ENCODE data around the gene LCN2. TPM values are rescaled to one million over a fixed set of nuclear protein-coding genes. Genes with fewer than 3 reads are reported as not detected.

Gene LCN2
- total and polyA plus RNA-seq, 10 of the 15 experiments (the other 5 are each of a cell fraction or from before 2014, with no cell fraction given): not detected

DNA sequence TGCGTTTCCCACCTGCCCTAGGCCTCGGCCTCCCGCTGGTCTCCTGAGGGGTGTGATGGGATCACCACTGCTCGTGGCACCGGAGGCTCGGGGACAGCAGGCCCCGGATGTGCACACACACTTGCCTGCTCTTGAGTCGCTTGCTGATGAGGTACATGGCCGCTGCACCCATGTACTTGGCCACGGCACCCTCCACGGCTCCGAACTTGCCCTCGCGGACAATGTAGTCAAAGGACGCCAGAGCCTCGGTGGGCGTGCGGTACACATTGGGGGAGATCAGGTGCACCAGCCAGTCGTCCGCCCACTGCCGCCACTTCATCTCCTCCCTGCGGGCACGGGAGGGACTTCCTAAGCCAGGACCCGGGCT lies 26.5 kb upstream of the LCN2 start (continued):
- TF ChIP-seq, protein P1, sequence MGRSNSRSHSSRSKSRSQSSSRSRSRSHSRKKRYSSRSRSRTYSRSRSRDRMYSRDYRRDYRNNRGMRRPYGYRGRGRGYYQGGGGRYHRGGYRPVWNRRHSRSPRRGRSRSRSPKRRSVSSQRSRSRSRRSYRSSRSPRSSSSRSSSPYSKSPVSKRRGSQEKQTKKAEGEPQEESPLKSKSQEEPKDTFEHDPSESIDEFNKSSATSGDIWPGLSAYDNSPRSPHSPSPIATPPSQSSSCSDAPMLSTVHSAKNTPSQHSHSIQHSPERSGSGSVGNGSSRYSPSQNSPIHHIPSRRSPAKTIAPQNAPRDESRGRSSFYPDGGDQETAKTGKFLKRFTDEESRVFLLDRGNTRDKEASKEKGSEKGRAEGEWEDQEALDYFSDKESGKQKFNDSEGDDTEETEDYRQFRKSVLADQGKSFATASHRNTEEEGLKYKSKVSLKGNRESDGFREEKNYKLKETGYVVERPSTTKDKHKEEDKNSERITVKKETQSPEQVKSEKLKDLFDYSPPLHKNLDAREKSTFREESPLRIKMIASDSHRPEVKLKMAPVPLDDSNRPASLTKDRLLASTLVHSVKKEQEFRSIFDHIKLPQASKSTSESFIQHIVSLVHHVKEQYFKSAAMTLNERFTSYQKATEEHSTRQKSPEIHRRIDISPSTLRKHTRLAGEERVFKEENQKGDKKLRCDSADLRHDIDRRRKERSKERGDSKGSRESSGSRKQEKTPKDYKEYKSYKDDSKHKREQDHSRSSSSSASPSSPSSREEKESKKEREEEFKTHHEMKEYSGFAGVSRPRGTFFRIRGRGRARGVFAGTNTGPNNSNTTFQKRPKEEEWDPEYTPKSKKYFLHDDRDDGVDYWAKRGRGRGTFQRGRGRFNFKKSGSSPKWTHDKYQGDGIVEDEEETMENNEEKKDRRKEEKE (IDR thresholded peaks at IDR 0.05): no peak
- no peak for TF ChIP-seq RB1 (IDR thresholded peaks at IDR 0.05; ENCODE audit: borderline replicate concordance)
- TF ChIP-seq, protein P2, sequence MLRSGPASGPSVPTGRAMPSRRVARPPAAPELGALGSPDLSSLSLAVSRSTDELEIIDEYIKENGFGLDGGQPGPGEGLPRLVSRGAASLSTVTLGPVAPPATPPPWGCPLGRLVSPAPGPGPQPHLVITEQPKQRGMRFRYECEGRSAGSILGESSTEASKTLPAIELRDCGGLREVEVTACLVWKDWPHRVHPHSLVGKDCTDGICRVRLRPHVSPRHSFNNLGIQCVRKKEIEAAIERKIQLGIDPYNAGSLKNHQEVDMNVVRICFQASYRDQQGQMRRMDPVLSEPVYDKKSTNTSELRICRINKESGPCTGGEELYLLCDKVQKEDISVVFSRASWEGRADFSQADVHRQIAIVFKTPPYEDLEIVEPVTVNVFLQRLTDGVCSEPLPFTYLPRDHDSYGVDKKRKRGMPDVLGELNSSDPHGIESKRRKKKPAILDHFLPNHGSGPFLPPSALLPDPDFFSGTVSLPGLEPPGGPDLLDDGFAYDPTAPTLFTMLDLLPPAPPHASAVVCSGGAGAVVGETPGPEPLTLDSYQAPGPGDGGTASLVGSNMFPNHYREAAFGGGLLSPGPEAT (IDR thresholded peaks at IDR 0.05; ENCODE audit: low read depth): no peak
- no peak for TF ChIP-seq NFXL1 (IDR thresholded peaks at IDR 0.05; ENCODE audit: borderline replicate concordance)
- TF ChIP-seq, protein P3, sequence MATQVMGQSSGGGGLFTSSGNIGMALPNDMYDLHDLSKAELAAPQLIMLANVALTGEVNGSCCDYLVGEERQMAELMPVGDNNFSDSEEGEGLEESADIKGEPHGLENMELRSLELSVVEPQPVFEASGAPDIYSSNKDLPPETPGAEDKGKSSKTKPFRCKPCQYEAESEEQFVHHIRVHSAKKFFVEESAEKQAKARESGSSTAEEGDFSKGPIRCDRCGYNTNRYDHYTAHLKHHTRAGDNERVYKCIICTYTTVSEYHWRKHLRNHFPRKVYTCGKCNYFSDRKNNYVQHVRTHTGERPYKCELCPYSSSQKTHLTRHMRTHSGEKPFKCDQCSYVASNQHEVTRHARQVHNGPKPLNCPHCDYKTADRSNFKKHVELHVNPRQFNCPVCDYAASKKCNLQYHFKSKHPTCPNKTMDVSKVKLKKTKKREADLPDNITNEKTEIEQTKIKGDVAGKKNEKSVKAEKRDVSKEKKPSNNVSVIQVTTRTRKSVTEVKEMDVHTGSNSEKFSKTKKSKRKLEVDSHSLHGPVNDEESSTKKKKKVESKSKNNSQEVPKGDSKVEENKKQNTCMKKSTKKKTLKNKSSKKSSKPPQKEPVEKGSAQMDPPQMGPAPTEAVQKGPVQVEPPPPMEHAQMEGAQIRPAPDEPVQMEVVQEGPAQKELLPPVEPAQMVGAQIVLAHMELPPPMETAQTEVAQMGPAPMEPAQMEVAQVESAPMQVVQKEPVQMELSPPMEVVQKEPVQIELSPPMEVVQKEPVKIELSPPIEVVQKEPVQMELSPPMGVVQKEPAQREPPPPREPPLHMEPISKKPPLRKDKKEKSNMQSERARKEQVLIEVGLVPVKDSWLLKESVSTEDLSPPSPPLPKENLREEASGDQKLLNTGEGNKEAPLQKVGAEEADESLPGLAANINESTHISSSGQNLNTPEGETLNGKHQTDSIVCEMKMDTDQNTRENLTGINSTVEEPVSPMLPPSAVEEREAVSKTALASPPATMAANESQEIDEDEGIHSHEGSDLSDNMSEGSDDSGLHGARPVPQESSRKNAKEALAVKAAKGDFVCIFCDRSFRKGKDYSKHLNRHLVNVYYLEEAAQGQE (IDR thresholded peaks at IDR 0.05; ENCODE audit: low read depth, low read length): no peak
- TF ChIP-seq, protein P4, sequence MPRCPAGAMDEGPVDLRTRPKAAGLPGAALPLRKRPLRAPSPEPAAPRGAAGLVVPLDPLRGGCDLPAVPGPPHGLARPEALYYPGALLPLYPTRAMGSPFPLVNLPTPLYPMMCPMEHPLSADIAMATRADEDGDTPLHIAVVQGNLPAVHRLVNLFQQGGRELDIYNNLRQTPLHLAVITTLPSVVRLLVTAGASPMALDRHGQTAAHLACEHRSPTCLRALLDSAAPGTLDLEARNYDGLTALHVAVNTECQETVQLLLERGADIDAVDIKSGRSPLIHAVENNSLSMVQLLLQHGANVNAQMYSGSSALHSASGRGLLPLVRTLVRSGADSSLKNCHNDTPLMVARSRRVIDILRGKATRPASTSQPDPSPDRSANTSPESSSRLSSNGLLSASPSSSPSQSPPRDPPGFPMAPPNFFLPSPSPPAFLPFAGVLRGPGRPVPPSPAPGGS (IDR thresholded peaks at IDR 0.05; ENCODE audit: borderline replicate concordance, insufficient read depth, low read depth, low read length, poor library complexity, severe bottlenecking): no peak
- no peak for TF ChIP-seq CREB1 (IDR thresholded peaks at IDR 0.05; ENCODE audit: low read depth)
- TF ChIP-seq, protein P5, sequence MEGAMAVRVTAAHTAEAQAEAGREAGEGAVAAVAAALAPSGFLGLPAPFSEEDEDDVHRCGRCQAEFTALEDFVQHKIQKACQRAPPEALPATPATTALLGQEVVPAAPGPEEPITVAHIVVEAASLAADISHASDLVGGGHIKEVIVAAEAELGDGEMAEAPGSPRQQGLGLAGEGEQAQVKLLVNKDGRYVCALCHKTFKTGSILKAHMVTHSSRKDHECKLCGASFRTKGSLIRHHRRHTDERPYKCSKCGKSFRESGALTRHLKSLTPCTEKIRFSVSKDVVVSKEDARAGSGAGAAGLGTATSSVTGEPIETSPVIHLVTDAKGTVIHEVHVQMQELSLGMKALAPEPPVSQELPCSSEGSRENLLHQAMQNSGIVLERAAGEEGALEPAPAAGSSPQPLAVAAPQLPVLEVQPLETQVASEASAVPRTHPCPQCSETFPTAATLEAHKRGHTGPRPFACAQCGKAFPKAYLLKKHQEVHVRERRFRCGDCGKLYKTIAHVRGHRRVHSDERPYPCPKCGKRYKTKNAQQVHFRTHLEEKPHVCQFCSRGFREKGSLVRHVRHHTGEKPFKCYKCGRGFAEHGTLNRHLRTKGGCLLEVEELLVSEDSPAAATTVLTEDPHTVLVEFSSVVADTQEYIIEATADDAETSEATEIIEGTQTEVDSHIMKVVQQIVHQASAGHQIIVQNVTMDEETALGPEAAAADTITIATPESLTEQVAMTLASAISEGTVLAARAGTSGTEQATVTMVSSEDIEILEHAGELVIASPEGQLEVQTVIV (IDR thresholded peaks at IDR 0.05; ENCODE audit: borderline replicate concordance, partially characterized antibody): no peak
- TF ChIP-seq, protein P6, sequence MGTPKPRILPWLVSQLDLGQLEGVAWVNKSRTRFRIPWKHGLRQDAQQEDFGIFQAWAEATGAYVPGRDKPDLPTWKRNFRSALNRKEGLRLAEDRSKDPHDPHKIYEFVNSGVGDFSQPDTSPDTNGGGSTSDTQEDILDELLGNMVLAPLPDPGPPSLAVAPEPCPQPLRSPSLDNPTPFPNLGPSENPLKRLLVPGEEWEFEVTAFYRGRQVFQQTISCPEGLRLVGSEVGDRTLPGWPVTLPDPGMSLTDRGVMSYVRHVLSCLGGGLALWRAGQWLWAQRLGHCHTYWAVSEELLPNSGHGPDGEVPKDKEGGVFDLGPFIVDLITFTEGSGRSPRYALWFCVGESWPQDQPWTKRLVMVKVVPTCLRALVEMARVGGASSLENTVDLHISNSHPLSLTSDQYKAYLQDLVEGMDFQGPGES (IDR thresholded peaks at IDR 0.05): no peak

Measured in GM12878 (cell line).